HG02759 (cell line): ENCODE measurements around the gene SH3BP5.
A peak's percentile ranks its signal among the peaks of the same experiment; 100 is the strongest.

Experiments used
- ATAC-seq: cut with Tn5 transposase; IDR thresholded peaks from one replicate; pipeline ENCODE4 v1.9.1; 2021; ENCODE audit warnings: mild to moderate bottlenecking, moderate library complexity; ENCODE audit not compliant: unreplicated experiment

SH3BP5 gene

DNA sequence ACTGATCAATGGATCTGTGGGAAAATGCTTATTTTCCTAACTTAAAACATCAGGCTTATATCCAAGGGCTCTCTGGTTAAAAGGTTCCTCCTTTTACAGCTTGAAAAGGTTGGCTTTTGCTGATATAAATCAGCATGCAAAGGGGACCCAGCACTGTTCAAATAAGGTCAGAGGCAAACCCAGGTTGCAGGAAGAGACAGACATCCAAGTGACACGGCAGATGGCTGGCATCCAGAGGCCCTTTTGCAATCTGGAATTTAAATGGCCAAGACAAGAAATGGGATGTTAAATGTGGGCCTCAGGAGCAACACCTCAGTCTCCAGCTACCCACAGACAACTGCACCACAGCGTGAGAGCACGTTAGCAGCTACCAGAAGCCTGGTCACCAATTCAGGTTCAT, 6.3 kb downstream of the SH3BP5 start:
- ATAC-seq, result no peak

GRCh38 chr3:15325228-15325627, 7.2 kb downstream of the SH3BP5 start:
- ATAC-seq, result no peak

GRCh38 chr3:15324379-15324808, 8.0 kb downstream of the SH3BP5 start:
- ATAC-seq, result no peak

GRCh38 chr3:15323063-15323462, 9.3 kb downstream of the SH3BP5 start:
- no peak for ATAC-seq

GRCh38 chr3:15321349-15321748, 11.0 kb downstream of the SH3BP5 start:
- no peak for ATAC-seq

DNA sequence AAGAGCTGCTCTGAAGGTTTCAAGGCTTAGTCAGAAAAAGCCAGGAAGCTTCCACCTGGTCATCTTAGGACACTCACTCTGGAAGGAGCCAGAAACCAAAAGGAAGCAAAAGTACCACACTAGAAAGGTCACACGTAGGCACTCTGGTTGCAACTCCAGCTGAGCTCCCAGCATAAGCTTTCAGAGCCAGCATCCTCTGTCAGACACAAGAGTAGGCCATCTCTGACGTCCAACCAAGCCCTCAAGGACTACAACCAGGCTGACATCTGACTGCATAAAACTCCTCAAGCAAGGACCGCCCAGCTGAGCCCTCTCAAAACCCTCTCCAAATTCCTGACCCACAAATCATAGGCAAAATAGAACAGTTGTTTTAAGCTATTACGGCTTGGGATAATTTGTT, 12.8 kb downstream of the SH3BP5 start:
- no peak for ATAC-seq

DNA sequence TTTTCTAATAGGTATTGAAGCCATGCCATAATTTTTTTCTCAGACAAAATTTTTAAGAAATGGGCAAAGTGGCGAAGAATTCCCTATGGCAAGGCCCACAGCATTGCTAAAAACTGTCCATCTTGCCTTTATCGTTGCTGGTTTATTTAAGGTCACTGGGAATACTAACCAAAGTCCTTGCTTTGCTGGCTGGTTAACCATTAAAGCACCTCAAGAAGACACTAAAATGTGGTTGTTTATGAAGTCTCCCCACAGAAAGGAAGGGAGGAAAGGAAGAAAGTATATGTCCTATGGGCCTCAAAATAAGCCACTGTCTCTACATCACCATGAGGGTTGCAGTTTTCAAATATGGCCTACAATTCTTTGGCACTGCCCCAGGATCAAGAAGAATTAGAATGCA, 13.2 kb downstream of the SH3BP5 start:
- no peak for ATAC-seq

GRCh38 chr3:15318661-15319060, 13.7 kb downstream of the SH3BP5 start:
- ATAC-seq, result no peak

DNA sequence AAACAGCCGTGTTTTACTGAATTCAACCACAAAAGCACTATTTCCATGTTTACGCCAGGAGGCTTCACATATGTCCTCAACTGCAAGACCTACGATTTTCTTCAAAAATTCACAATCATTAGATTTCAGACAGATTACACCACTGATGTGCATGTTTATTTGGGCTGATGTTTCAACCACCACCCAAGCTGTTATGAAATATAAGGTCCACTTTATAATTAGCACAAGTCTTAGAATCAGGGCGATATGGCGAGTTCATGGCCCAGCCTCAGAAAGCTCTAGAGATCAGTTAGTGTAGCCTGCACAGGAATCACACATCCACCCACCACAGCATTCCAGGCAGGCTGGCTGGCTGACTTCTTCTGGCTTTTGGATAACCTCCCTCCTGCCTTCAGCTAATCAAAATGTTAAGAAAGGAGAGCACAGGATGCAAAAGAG, 15.4 kb downstream of the SH3BP5 start:
- no peak for ATAC-seq

- ATAC-seq, result no peak
Measured at GRCh38 chr3:15315003-15315402, 17.4 kb downstream of the SH3BP5 start.

- no peak for ATAC-seq
Measured at GRCh38 chr3:15314276-15314675, 18.1 kb downstream of the SH3BP5 start.

- no peak for ATAC-seq
Measured at GRCh38 chr3:15313461-15313860, 18.9 kb downstream of the SH3BP5 start.

DNA sequence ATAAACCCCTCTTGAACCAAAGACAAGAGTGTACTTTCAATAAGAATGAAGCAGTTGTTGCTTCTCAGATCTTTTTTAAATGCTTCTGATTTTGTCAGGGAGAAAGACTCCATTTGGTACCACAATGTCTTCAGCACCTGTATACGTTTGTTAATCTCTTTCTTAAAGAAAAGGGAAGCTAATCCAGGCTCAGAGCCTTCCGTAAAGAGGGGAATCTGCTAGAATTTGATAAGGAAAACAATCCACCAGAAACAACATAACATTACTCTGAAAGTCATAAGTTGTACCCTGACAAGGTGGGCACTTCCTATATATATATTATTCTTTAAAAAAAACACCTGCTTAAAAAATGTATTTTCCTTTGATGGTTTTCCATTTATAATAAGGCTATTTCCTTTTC, 19.8 kb downstream of the SH3BP5 start:
- no peak for ATAC-seq

DNA sequence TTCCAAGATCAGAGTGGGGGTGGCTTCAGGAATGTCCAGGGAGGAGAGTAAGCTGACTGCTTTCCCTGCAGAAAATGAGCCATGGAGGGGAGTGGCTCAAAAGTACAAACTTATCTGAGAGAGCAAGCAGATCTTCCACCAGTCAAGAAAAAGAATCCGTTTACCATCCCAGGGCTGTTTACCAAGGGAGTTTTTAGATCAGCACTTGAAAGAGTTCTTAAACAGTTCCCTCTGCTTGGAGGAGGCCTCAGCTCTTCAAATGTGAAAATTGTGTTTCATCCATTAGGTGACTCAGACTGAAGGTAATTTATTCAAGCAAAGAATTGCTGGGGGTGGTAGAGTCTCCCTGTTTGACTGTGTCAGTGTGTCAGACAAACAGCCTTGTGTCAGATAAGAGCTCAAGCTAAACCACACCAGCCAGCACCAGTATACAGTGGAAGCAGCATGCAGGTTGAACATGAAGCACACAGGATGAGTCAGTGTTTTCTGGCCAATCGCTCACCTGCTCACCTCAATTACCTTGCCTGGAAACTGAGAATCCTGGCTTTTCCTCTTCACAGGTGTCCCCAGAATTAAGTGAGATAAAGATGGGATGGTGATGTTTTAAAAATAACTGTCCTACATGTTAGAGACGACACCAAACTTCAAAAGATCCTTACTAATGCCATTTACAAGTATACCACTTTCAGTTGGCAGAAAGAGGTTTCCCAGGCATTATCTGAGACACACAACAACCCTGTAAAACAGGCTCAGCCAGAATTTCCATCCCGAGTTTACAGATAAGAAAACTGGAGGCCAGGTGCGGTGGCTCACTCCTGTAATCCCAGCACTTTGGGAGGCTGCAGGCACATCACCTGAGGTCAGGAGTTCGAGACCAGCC, 21.7 kb downstream of the SH3BP5 start:
- ATAC-seq, result peak; percentile 97

DNA sequence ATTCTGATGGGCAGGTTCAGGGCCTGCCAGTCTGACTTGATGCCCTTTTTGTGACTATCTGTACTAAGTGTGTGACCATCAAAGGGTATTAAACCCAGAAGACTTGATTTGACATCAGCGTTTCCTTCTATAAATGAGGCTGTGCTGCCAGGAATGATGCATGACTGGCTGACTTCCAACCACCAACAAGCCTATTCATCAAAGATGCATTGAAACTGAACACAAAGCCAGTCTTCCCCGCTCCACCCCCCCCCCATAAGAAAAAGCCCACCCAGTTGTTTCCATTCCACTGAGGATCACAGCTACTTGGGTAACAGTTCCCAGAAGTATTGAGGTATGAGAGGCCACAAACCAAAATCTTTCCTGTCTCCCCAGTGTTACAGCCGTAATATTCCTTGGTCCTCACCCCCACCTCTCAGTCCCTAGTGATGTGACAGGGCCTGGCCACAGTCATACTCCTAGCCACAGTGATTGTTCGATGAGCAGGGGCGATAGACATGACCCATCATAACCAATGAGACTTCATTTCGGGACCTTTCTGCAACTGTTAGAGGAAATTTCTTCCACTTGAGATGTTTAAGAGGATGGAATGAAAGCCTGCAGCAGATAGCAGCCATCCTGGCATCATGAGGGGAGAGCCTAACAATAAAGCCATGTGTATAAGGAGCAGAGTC, 22.6 kb downstream of the SH3BP5 start:
- ATAC-seq, result no peak

- no peak for ATAC-seq
Measured at GRCh38 chr3:15307580-15307979, 24.8 kb downstream of the SH3BP5 start.

GRCh38 chr3:15306979-15307359, 25.4 kb downstream of the SH3BP5 start:
- no peak for ATAC-seq

DNA sequence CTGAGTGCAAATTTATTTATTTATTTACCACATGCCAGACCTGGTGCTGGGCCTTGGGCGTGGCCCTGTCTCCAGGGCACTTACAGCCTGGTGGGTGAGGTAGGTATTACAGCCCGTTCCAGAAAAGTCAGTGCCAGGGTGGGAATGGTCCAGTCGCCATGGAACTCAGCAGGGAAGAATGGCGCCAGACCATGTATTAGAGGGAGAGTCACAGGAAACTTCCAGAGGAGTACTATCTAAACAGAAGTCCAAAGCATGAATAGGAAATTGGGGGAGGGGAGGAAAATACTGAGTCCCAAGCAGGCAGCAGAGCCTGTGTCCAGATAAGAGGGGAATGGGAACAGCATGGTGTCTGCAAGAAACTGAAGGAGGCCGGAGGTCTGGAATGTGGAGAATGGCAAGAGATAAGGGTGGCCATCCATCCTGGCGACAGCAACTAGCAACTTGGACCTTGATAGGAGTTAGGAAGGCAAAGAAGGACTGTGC, 27.0 kb downstream of the SH3BP5 start:
- ATAC-seq, result no peak

- no peak for ATAC-seq
Measured at GRCh38 chr3:15303728-15304127, 28.7 kb downstream of the SH3BP5 start.

DNA sequence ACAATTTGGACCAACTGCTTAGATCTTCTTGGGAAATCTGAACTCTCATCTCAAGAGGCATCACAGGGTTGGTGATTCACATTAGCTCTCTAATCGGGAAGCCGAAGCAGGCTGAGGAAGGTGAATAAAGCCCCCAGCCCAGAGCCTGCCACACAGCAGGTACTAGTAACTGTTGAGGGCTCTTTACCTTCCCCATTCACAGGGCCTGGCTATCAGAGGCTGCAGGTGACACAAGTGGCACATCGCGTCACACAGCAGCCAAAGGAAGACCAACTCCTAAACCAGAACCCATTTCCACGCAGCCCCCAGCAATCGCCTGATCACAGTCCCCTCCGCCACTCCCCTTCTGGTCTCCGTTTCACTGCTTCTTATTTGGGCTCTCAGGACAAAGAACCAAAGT, 29.2 kb downstream of the SH3BP5 start:
- ATAC-seq, result no peak

DNA sequence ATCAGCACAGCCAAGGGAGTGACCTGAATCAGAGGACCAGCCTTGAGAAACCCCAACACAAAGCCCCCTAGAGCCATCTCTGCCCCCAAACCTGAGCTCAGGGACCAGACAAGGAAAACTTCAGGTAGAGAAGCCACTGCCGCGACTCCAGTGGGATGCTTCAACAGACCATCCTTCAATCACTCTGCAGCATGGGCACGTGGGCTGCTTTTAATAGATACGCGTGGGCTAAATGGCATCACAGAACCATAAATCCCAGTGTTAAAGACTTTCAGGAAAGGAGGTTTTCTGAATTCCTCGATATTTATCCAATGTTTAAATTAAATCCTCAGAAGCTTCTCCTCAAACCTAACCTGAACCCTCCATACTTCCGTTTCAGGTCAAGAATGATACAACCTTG, 30.6 kb downstream of the SH3BP5 start:
- ATAC-seq, result no peak
